ENCODE results near the gene STK32C.

- TF ChIP-seq POLR2A (IDR thresholded peaks at IDR 0.05): no peak
- TF ChIP-seq CTCF (IDR thresholded peaks at IDR 0.05): no peak
These were observed 66.3 kb downstream of the STK32C start for GRCh38 chr10:132241496-132241895.

Measured in prostate gland (tissue), 2 donors.